Uterus (tissue), 4 donors: ENCODE measurements around the gene SLC34A2. TPM values are rescaled to one million over a fixed set of nuclear protein-coding genes. Genes with fewer than 3 reads are reported as not detected.

Experiments used
- DNase-seq, 2 donors: peaks; one replicate each; pipeline ENCODE4 v3.0.0-alpha.2; 2019 to 2020
- H3K27ac ChIP-seq, 2 donors: fragments of 200-600 bp; sonication (generic); 1 replicate in 1 of 2; 2 replicates in 1 of 2; pipeline ENCODE4 v1.5.1; 2016 to 2018
- H3K27me3 ChIP-seq, 2 donors: fragments of 200-600 bp; sonication (generic); one replicate each; pipeline ENCODE4 v1.5.1; 2018 to 2019; ENCODE audit warnings: control low read depth in 1 of 2
- H3K36me3 ChIP-seq, 2 donors: fragments of 200-600 bp; sonication (generic); one replicate each; pipeline ENCODE4 v1.5.1; 2019; ENCODE audit warnings: control low read depth in 1 of 2
- H3K4me1 ChIP-seq, 2 donors: fragments of 200-600 bp; sonication (generic); one replicate each; pipeline ENCODE4 v1.5.1; 2018 to 2019; ENCODE audit warnings: control low read depth in 1 of 2
- H3K4me3 ChIP-seq, 2 donors: fragments of 200-600 bp; sonication (generic); 1 replicate in 1 of 2; 2 replicates in 1 of 2; pipeline ENCODE4 v1.5.1; 2018 to 2019; ENCODE audit warnings: mild to moderate bottlenecking in 1 of 2
- H3K9me3 ChIP-seq, 2 donors: fragments of 200-600 bp; sonication (generic); one replicate each; pipeline ENCODE4 v1.5.1; 2019; ENCODE audit warnings: control low read depth in 1 of 2
- POLR2A ChIP-seq, 2 donors: fragments of 450-650 bp; IDR thresholded peaks; one replicate each; pipeline ENCODE4 v1.6.1; 2016; ENCODE audit warnings: antibody characterized with exemption in 2 of 2, mild to moderate bottlenecking in 1 of 2, moderate library complexity in 1 of 2
- intact Hi-C: fragments of 100-400 bp; cut with DNase I; formaldehyde crosslinking; loops from one replicate; pipeline ENCODE4 v1.15.1; 2023; ENCODE audit warnings: low total_unique reads
- total RNA-seq, 4 donors: library from RNA; depleted of rRNA in 3 of 4; stranded (reverse); fragments of >200 nt in 3 of 4; gene quantifications; one replicate each; pipeline versions ENCODE4 v1.1.0 to v1.2.4, GENCODE V29; 2014 to 2023
- TF ChIP-seq, protein P1 (sequence below), 4 experiments: fragments of 200-600 bp in 2 of 4; fragments of 450-650 bp in 2 of 4; sonication (generic) in 2 of 4; IDR thresholded peaks; one replicate each; pipeline ENCODE4 v1.5.1; 2016 to 2019; ENCODE audit warnings: antibody characterized with exemption in 4 of 4, mild to moderate bottlenecking in 2 of 4, moderate library complexity in 1 of 4
- donor health status: DM: yes; HTN: yes; CAD: no.

The SLC34A2 gene
- total RNA-seq, 4 donors from 2014 or later: 2.6 to 31.2 (median 4.1) TPM; not detected in 1

GRCh38 chr4:25635501-25635900 is 20.1 kb upstream of the SLC34A2 start:
- no peaks in the 10 kb centered on the region for H3K36me3 ChIP-seq
- H3K4me3 ChIP-seq: no peak overlapping the region
- no peaks in the 10 kb centered on the region for H3K4me1 ChIP-seq
- TF ChIP-seq, protein P1, sequence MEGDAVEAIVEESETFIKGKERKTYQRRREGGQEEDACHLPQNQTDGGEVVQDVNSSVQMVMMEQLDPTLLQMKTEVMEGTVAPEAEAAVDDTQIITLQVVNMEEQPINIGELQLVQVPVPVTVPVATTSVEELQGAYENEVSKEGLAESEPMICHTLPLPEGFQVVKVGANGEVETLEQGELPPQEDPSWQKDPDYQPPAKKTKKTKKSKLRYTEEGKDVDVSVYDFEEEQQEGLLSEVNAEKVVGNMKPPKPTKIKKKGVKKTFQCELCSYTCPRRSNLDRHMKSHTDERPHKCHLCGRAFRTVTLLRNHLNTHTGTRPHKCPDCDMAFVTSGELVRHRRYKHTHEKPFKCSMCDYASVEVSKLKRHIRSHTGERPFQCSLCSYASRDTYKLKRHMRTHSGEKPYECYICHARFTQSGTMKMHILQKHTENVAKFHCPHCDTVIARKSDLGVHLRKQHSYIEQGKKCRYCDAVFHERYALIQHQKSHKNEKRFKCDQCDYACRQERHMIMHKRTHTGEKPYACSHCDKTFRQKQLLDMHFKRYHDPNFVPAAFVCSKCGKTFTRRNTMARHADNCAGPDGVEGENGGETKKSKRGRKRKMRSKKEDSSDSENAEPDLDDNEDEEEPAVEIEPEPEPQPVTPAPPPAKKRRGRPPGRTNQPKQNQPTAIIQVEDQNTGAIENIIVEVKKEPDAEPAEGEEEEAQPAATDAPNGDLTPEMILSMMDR (IDR thresholded peaks at IDR 0.05): no peak
- TF ChIP-seq POLR2A (IDR thresholded peaks at IDR 0.05): no peak
- no peaks in the 10 kb centered on the region for H3K9me3 ChIP-seq
- intact Hi-C loops: no loop called here
- no peaks in the 10 kb centered on the region for H3K27me3 ChIP-seq
- no peak for DNase-seq
- H3K27ac ChIP-seq: no peak overlapping the region

GRCh38 chr4:25637581-25638220 is 17.9 kb upstream of the SLC34A2 start:
- Histone ChIP-seq H3K4me3 (no peak overlapping the region), H3K27ac (no peak overlapping the region), H3K36me3 (no peaks in the 10 kb centered on the region), H3K9me3 (no peaks in the 10 kb centered on the region), H3K4me1 (no peaks in the 10 kb centered on the region), H3K27me3 (no peaks in the 10 kb centered on the region)
- DNase-seq: no peak
- intact Hi-C loops: no loop called here
- no peak for TF ChIP-seq POLR2A (IDR thresholded peaks at IDR 0.05)
- TF ChIP-seq, protein P1 (IDR thresholded peaks at IDR 0.05): no peak

- TF ChIP-seq, protein P1 (IDR thresholded peaks at IDR 0.05): no peak
- no peak for TF ChIP-seq POLR2A (IDR thresholded peaks at IDR 0.05)
- no peak for DNase-seq
- intact Hi-C loops: no loop called here
- Histone ChIP-seq H3K9me3 (no peaks in the 10 kb centered on the region), H3K36me3 (no peaks in the 10 kb centered on the region), H3K4me1 (no peaks in the 10 kb centered on the region), H3K4me3 (no peak overlapping the region), H3K27me3 (no peaks in the 10 kb centered on the region), H3K27ac (no peak overlapping the region)
Measured at GRCh38 chr4:25638221-25638601, 17.4 kb upstream of the SLC34A2 start.

GRCh38 chr4:25638806-25639205 is 16.8 kb upstream of the SLC34A2 start:
- intact Hi-C loops: no loop called here

DNA sequence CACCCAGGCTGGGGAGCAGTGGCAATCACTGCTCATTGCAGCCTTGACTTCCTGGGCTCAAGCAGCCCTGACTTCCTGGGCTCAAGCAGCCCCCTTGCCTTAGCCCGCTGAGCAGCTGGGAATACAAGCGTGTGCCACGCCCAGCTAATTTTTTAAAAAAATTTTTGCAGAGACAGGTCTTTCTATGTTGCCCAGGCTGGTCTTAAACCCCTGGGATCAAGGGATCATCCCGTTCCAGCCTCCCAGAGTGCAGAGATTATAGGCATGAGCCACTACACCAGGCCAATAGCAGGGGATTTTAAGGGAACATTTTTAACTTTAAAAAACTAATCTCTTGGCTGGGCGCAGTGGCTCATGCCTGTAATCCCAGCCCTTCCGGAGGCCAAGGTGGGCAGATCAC is 5.3 kb upstream of the SLC34A2 start:
- intact Hi-C loops: no loop called here
- Histone ChIP-seq H3K36me3 (no peaks in the 10 kb centered on the region), H3K4me3 (no peak overlapping the region), H3K27me3 (no peaks in the 10 kb centered on the region), H3K27ac (no peak overlapping the region), H3K4me1 (no peaks in the 10 kb centered on the region), H3K9me3 (no peaks in the 10 kb centered on the region)
- TF ChIP-seq, protein P1 (IDR thresholded peaks at IDR 0.05): no peak
- TF ChIP-seq POLR2A (IDR thresholded peaks at IDR 0.05): no peak
- DNase-seq: no peak

More at GRCh38 chr4:25638806-25639205, 16.8 kb upstream of the SLC34A2 start:
- Histone ChIP-seq H3K36me3 (no peaks in the 10 kb centered on the region), H3K4me1 (no peaks in the 10 kb centered on the region), H3K4me3 (no peak overlapping the region), H3K27me3 (no peaks in the 10 kb centered on the region), H3K9me3 (no peaks in the 10 kb centered on the region), H3K27ac (no peak overlapping the region)
- no peak for DNase-seq
- TF ChIP-seq, protein P1 (IDR thresholded peaks at IDR 0.05): no peak
- TF ChIP-seq POLR2A (IDR thresholded peaks at IDR 0.05): no peak
